ENCODE measurements around the gene GJC2.

GJC2 gene

GRCh38 chr1:228117335-228117734 lies 32.4 kb upstream of the GJC2 start:
- DNase-seq: no peak

DNA sequence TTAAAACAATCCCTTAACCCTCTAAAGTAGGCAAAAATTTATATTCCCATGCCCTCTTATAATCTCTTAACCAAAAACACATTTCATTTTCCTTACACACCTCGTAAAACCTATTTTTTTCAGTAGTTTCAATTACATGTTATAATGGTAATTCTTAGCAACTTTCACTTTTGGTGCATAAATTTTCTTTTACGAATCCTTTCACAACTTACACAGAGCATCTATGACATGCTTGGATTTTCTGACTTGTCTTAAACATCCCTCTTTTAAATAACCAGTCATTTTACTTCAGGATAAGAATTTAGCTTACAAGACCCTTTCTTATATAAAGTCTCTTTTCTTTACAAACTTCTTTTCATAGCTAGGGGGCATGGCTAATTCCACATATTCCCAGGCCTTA lies 31.7 kb upstream of the GJC2 start:
- DNase-seq: peak; percentile 9

GRCh38 chr1:228120351-228120750 lies 29.4 kb upstream of the GJC2 start:
- no peak for DNase-seq

- DNase-seq: no peak
Measured at GRCh38 chr1:228120857-228121489, 28.8 kb upstream of the GJC2 start.

DNA sequence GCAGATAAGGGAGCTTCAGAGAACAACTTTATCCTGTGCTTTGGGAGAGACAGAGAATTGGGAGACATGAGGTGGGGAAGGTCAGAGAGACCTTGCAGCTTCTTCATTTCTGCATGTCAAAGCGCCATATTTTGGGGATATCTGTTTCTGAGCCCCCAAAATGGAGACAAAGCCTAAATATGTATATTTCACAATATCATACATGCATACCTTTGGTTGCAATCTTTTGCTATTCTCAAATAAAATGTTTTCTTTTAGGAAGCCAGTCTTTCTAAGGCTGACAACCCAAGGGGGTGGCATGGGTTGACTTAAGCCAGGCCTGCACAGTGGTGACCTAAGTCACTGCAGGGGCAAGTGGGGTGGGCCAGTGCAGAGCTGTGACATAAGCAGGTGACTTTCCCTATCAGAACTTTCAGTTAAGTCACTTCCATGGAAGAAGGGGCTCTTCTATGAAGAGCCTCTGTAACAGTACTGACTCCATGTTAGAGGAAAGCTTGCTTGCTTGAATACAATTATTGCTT lies 26.7 kb upstream of the GJC2 start:
- DNase-seq: no peak

- no peak for DNase-seq
Measured at GRCh38 chr1:228123505-228123904, 26.2 kb upstream of the GJC2 start.

GRCh38 chr1:228125185-228125584 lies 24.5 kb upstream of the GJC2 start:
- DNase-seq: no peak

- DNase-seq: no peak
Measured at GRCh38 chr1:228131766-228132165, 18.0 kb upstream of the GJC2 start.

DNA sequence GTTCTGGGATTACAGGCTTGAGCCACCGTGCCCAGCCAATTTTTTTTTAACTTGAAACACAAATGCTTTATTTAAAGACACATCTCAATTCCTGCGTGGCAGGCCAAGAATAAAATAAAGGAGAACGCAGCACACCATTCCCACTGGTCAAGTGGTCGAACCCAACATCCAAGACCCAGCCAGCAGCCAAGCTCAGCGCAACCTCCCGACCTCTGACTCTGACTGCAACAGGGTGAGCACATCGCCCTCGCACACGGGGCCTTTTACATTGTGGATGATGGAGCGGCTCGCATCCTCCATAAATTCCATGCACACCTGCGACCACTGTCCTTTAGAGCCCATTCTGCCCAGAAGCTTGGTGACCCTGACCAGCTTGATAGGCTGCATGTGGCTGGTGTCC lies 15.1 kb upstream of the GJC2 start:
- no peak for DNase-seq

GRCh38 chr1:228136901-228137300 lies 12.8 kb upstream of the GJC2 start:
- peak; percentile 7 for DNase-seq

DNA sequence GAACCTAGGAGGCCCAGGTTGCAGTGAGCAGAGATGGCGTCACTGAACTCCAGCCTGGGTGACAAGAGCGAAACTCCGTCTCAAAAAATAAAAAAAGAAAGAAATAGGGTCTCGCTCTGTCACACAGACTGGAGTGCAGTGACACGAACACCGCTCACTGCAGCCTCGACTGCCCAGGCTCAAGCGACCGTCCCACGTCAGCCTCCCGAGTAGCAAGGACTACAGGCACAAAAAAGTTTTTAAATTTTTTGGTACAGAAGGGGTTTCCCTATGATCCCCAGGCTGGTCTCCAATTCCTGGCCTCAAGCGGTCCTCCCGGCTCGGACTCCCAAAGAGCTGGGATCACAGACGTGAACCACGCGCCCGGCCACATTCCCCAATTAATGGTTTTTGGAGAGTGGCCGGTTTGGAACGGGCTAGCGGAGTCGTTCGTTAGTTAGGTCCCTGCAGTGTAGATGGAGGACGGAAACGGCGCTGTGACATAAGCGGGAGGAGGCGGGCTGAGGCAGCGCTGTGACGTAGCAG lies 10.3 kb upstream of the GJC2 start:
- no peak for DNase-seq

- DNase-seq: peak; percentile 100
Measured at GRCh38 chr1:228139931-228140723, 9.6 kb upstream of the GJC2 start, which contains the start of gene GUK1. Gene GUK1 (plus strand): TSS chr1:228140279. CDS start chr1:228140303, 24 bp downstream.

- no peak for DNase-seq
Measured at GRCh38 chr1:228140724-228141225, 9.0 kb upstream of the GJC2 start.

DNA sequence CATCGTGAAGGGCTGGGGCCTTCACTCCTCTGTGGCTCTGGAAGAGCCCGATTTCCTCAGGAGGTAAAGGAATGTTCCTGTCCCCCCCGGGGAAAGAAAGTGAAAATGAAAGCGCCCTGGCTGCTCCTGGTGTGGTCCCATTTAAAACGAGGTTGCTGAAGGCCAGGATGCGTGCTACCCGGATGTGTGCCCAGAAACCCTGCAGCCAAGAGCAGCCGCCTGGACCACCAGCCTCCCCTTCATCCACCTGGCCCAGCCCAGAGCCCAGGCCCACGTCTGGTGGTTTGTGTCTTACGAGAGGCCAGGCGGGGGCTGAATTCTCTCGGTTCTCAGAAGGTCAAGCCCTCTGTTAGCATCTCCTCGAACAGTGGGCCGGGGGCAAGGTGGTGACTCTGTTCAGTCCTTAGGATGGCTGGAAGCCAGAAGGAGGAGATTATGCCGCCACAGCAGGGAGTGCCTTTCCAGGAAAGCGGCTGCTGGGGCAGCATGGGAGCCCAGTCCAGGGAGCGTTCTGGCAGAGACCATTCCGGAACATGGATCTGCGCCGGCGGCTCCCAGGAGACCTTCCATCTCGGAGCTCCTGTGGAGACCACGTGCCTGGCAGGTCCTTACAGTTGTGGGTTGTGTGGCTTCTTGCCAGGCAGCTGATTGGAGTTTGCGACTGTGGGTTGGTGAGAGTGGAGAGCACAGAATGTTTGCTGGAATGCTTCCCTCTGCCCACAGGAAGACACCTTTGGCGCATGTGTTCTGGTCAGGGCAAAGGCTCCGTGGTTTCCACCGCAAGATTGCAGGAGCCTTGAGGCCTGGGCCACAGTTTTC lies 8.3 kb upstream of the GJC2 start:
- peak; percentile 24 for DNase-seq

DNA sequence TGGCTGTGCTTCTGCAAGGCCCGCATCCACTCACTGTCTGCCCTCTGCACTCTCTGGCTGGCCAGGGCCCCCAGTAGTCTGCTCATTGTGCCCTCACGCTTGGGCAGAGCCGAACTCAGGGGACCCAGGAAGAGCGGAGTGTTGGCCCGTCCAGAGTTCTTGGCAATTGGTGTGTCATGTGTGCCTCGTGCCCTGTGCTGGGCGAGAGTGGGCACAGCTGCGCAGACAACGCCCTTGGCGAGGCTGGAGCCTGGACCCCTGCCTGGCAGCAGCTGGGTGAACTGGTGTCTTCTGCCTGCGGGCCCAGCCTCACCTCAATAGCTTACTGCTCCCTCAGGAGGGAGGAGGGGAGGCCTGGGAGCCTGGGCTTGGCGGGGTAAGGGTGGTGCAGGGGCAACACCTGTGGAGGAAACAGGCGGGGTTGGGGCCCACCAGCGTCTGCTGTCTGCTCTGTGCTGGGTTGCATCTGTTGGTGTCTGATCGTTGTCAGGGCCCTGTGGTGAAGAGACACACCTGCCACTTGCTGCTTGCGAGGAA lies 7.5 kb upstream of the GJC2 start:
- peak; percentile 69 for DNase-seq

DNA sequence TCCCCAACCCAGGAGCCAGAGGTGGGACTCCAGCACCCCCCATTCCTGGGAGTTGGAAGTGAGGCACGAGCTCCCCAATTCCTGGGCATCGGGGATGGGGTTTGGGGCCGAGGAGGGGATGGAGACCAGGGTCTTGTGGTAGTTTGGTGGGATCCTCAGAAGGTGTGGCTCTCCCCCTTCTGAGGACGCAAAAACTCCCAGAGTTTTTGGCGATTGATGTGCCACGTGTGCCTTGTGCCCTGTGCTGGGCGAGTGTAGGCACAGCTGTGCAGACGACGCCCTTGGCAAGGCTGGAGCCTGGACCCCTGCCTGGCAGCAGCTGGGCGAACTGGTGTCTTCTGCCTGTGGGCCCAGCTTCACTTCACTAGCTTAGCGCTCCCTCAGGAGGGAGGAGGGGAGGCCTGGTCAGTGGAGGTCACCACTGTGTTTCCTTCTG lies 7.0 kb upstream of the GJC2 start:
- peak; percentile 49 for DNase-seq

- DNase-seq: no peak
Measured at GRCh38 chr1:228143480-228144192, 6.1 kb upstream of the GJC2 start.

DNA sequence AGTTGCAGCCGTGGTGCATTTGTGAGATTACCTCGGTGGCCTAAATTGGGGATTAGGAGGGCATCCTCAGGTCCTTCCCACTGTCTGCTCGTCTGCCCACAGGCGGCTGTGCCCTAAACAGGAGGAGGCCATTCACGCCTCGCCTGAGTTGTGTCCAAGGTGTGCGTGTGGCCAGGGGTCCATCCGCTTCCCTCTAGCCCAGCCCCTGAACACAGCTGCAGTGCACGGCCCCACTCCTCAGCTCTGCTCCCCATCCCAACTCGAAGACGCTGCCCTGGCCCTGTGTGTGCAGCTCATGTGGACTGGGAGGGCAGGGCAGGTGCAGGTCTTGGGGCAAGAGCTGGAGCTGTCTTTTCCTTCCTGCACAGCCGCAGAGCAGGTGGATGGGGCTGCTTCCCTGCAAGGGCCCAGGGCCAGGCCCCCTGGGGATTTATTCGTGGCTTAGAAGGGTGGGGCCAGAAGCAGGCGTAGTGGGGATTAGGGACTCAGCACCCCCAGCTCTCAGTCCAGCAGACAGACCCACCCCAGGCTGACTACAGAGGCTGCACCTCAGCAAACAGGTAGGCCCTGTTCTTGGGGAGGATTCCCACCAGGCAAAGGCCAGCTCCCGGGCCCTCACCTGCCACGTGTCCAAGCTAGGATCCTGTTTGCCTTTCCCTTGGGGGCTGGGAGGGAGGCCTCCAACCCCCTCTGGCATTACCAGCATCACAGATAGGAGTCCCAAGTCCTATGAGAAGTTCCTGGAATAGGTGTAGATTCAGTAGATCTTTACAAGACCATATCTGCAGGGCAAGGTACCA lies 5.3 kb upstream of the GJC2 start:
- peak; percentile 10 for DNase-seq

DNA sequence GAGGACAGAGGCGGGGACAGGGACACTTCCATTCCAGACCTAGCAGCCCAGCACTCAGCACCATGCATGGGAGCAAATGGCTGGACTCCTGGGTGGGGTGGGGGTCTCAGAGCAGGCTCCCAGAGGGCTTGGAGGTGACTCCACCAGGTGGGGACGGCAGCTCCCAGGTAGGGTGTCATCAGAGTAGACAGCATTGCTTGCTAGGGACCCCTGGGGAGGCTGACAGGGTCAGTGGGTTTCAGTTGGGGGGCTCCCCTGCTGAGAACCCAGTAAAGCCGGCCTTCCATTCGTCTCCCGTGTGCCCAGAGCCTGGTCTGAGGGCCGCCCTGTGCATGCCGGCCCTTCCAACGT lies 4.8 kb upstream of the GJC2 start:
- DNase-seq: no peak

- DNase-seq: no peak
Measured at GRCh38 chr1:228145463-228146416, 4.0 kb upstream of the GJC2 start.
